GM12892 (cell line): ENCODE measurements around the gene HEMK1.

Experiments
- POLR2A ChIP-seq: IDR thresholded peaks from 2 replicates; pipeline ENCODE4 v1.6.1; 2011; ENCODE audit warnings: low read depth, low read length, control low read depth
- POLR2AphosphoS5 ChIP-seq: IDR thresholded peaks from 2 replicates; pipeline ENCODE4 v1.6.1; 2011; ENCODE audit warnings: low read depth, low read length, control low read depth
- TAF1 ChIP-seq: IDR thresholded peaks from 2 replicates; pipeline ENCODE4 v1.6.1; 2011; ENCODE audit warnings: low read depth, mild to moderate bottlenecking, control low read depth, low read length, borderline replicate concordance

GRCh38 chr3:50610992-50611463, 41.7 kb downstream of the HEMK1 start:
- no peak for TF ChIP-seq POLR2A
- TF ChIP-seq TAF1 = no peak
- no peak for TF ChIP-seq POLR2AphosphoS5
